H1 (cell line): Measurements from ENCODE around the gene SYCE3. TPM values are rescaled to one million over a fixed set of nuclear protein-coding genes. Genes with fewer than 3 reads are reported as not detected.

Experiments
- BACH1 ChIP-seq: IDR thresholded peaks from 2 replicates; pipeline ENCODE4 v1.6.1; 2012; ENCODE audit warnings: low read length, improper control_type of control experiment
- CEBPB ChIP-seq: IDR thresholded peaks from 2 replicates; pipeline ENCODE4 v1.6.1; 2012; ENCODE audit warnings: low read depth, low read length
- EGR1 ChIP-seq: IDR thresholded peaks from 2 replicates; pipeline ENCODE4 v1.6.1; 2011; ENCODE audit warnings: low read depth, low read length, borderline replicate concordance
- EP300 ChIP-seq, 2 experiments: IDR thresholded peaks; 1 replicate in 1 of 2; 2 replicates in 1 of 2; pipeline ENCODE4 v1.6.1; 2011 to 2012; ENCODE audit warnings: low read depth in 2 of 2, low read length in 2 of 2, mild to moderate bottlenecking in 2 of 2, borderline replicate concordance in 1 of 2, inconsistent platforms in 1 of 2, moderate library complexity in 1 of 2
- EZH2 ChIP-seq: fragments of 200-600 bp; sonication (generic); IDR thresholded peaks from 2 replicates; pipeline ENCODE4 v1.7.1; 2012; ENCODE audit warnings: low read depth, mild to moderate bottlenecking, moderate library complexity, low read length, inconsistent platforms; ENCODE audit not compliant: severe bottlenecking
- HDAC6 ChIP-seq: IDR thresholded peaks from one replicate; pipeline ENCODE4 v1.7.1; 2012; ENCODE audit warnings: low read depth, mild to moderate bottlenecking, inconsistent platforms, low read length, moderate library complexity
- JUN ChIP-seq: IDR thresholded peaks from 2 replicates; pipeline ENCODE4 v1.6.1; 2011; ENCODE audit warnings: low read depth, mild to moderate bottlenecking, improper control_type of control experiment, low read length
- JUND ChIP-seq: IDR thresholded peaks from 2 replicates; pipeline ENCODE4 v1.6.1; 2011; ENCODE audit warnings: mild to moderate bottlenecking, improper control_type of control experiment, low read length
- KDM4A ChIP-seq: IDR thresholded peaks from one replicate; pipeline ENCODE4 v1.7.1; 2012; ENCODE audit warnings: low read depth, mild to moderate bottlenecking, moderate library complexity, low read length, inconsistent platforms; ENCODE audit not compliant: severe bottlenecking
- NANOG ChIP-seq: IDR thresholded peaks from 2 replicates; pipeline ENCODE4 v1.6.1; 2011; ENCODE audit warnings: low read length, low read depth, mild to moderate bottlenecking, inconsistent platforms; ENCODE audit not compliant: insufficient read depth, poor library complexity, severe bottlenecking
- PHF8 ChIP-seq: fragments of 200-600 bp; sonication (generic); conservative IDR thresholded peaks from 2 replicates; pipeline ENCODE4 v1.7.1; 2012; ENCODE audit warnings: low read depth, mild to moderate bottlenecking, inconsistent platforms, low read length, moderate library complexity
- RXRA ChIP-seq: IDR thresholded peaks from 2 replicates; pipeline ENCODE4 v1.6.1; 2011; ENCODE audit warnings: low read depth, mild to moderate bottlenecking, low read length, moderate library complexity; ENCODE audit not compliant: insufficient read depth
- SAP30 ChIP-seq: fragments of 300-600 bp; sonication (generic); IDR thresholded peaks from 2 replicates; pipeline ENCODE4 v1.7.1; 2012; ENCODE audit warnings: low read length, moderate library complexity, mild to moderate bottlenecking, inconsistent platforms; ENCODE audit not compliant: insufficient read depth, insufficient replicate concordance
- SP4 ChIP-seq: IDR thresholded peaks from 2 replicates; pipeline ENCODE4 v1.6.1; 2012; ENCODE audit warnings: low read length, inconsistent platforms
- TAF7 ChIP-seq: optimal IDR thresholded peaks from 2 replicates; pipeline ENCODE3; 2011; ENCODE audit warnings: low read depth, mild to moderate bottlenecking, inconsistent platforms, low read length, moderate library complexity, borderline replicate concordance
- ZNF274 ChIP-seq: IDR thresholded peaks from 2 replicates; pipeline ENCODE4 v1.7.0; 2012; ENCODE audit warnings: low read length, borderline replicate concordance; ENCODE audit errors: extremely low read depth
- polyA plus RNA-seq, 7 experiments: library from polyadenylated mRNA; depleted of rRNA in 3 of 7; stranded (reverse) in 5 of 7; unstranded in 2 of 7; fragments of >200 nt in 5 of 7; fragments of 200-250 nt in 2 of 7; gene quantifications; 1 replicate in 5 of 7; 2 replicates in 1 of 7; 4 replicates in 1 of 7; pipeline versions ENCODE4 v1.2.1 to v1.2.3, GENCODE V29; 2011 to 2013; ENCODE audit warnings: missing spikeins in 2 of 7, mixed read lengths in 2 of 7
- total RNA-seq: library from RNA; stranded (reverse); fragmentation: NEBNext Ultra II Directional; extraction: Animal tissue kit (Norgen Biotek cat#: 25700); gene quantifications from 2 replicates; pipeline ENCODE4 v1.2.1, GENCODE V29; 2021
- TF ChIP-seq, protein P1 (sequence below): IDR thresholded peaks from 2 replicates; pipeline ENCODE4 v1.6.1; 2012; ENCODE audit warnings: low read length, inconsistent platforms
- TF ChIP-seq, protein P2 (sequence below): IDR thresholded peaks from 2 replicates; pipeline ENCODE4 v1.6.1; 2012; ENCODE audit warnings: inconsistent platforms

SYCE3 gene
- total and polyA plus RNA-seq, 2 of the 8 experiments (the other 6 are each of a cell fraction or from before 2014, with no cell fraction given), result 1.9 TPM; not detected in 1

DNA sequence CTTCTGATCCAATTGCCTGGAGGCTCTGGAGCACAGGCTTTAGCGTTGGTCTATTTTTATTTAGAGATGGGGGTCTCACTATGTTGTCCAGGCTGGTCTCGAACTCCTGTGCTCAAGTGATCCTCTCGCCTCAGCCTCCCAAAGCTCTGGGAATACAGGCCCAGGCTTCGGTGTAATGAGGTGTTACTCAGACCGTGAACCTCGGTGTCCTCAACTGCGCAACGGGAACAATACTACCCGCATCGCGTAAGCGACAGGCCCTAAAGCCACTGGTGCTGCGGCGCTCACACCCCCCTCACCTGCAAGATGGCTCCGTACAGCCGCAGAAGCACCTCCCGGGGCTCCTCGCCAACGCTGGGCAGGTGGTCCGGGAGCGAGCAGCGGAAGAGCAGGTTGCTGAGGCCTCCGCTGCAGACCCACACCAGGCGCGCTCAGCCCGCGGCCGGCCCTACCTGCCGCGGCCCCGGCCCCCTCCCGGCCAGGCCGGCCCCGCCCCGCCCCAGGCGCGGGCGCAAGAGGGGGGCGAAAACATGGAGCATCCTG is 19.3 kb upstream of the SYCE3 start (continued):
- no peak for TF ChIP-seq CEBPB
- TF ChIP-seq, protein P1, sequence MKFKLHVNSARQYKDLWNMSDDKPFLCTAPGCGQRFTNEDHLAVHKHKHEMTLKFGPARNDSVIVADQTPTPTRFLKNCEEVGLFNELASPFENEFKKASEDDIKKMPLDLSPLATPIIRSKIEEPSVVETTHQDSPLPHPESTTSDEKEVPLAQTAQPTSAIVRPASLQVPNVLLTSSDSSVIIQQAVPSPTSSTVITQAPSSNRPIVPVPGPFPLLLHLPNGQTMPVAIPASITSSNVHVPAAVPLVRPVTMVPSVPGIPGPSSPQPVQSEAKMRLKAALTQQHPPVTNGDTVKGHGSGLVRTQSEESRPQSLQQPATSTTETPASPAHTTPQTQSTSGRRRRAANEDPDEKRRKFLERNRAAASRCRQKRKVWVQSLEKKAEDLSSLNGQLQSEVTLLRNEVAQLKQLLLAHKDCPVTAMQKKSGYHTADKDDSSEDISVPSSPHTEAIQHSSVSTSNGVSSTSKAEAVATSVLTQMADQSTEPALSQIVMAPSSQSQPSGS, result no peak
- peak; percentile 48 for TF ChIP-seq KDM4A
- TF ChIP-seq SAP30, result no peak
- TF ChIP-seq TAF7, result no peak
- no peak for TF ChIP-seq EP300 (IDR thresholded peaks at IDR 0.05; ENCODE audit: borderline replicate concordance in 1 of 2, low read depth in 2 of 2, low read length in 2 of 2)
- TF ChIP-seq ZNF274, result no peak
- TF ChIP-seq SP4, result no peak
- TF ChIP-seq JUN, result no peak
- no peak for TF ChIP-seq NANOG
- TF ChIP-seq EGR1, result no peak
- no peak for TF ChIP-seq HDAC6
- TF ChIP-seq JUND, result no peak
- TF ChIP-seq BACH1, result no peak
- TF ChIP-seq, protein P2, sequence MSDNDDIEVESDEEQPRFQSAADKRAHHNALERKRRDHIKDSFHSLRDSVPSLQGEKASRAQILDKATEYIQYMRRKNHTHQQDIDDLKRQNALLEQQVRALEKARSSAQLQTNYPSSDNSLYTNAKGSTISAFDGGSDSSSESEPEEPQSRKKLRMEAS, result peak; percentile 74
- TF ChIP-seq PHF8, result 0 out of 2 replicates have a peak, but pooled peaks have one; percentile 59
- no peak for TF ChIP-seq RXRA
- TF ChIP-seq EZH2, result no peak
